AG04449 (cell line): ENCODE data around the gene CARD19.

ENCODE experiments used
- CTCF ChIA-PET: fragments of 350-600 bp; formaldehyde crosslinking; extraction: SDS; loops from one replicate; lab custom pipeline; 2021; ENCODE audit warnings: antibody characterized with exemption; lab: Yijun Ruan, JAX
- POLR2A ChIA-PET: fragments of 400-600, 350-600 bp; formaldehyde crosslinking; extraction: SDS; loops from one replicate; lab custom pipeline; 2020; ENCODE audit warnings: antibody characterized with exemption, inconsistent platforms; lab: Yijun Ruan, JAX
- DNase-seq: peaks from one replicate; pipeline ENCODE4 v3.0.0-alpha.2; 2010; ENCODE audit warnings: low read depth, low spot score
- H3K4me3 ChIP-seq: 2 replicates; pipeline ENCODE4 v1.5.1; 2011; ENCODE audit warnings: low read depth, mild to moderate bottlenecking, control low read depth, low read length
- TF ChIP-seq, protein P1 (sequence below): IDR thresholded peaks from one replicate; pipeline ENCODE4 v1.5.1; 2011; ENCODE audit warnings: mild to moderate bottlenecking, moderate library complexity, low read length, control low read depth, inconsistent platforms; ENCODE audit not compliant: insufficient read depth; ENCODE audit errors: missing control alignments

Gene CARD19

DNA sequence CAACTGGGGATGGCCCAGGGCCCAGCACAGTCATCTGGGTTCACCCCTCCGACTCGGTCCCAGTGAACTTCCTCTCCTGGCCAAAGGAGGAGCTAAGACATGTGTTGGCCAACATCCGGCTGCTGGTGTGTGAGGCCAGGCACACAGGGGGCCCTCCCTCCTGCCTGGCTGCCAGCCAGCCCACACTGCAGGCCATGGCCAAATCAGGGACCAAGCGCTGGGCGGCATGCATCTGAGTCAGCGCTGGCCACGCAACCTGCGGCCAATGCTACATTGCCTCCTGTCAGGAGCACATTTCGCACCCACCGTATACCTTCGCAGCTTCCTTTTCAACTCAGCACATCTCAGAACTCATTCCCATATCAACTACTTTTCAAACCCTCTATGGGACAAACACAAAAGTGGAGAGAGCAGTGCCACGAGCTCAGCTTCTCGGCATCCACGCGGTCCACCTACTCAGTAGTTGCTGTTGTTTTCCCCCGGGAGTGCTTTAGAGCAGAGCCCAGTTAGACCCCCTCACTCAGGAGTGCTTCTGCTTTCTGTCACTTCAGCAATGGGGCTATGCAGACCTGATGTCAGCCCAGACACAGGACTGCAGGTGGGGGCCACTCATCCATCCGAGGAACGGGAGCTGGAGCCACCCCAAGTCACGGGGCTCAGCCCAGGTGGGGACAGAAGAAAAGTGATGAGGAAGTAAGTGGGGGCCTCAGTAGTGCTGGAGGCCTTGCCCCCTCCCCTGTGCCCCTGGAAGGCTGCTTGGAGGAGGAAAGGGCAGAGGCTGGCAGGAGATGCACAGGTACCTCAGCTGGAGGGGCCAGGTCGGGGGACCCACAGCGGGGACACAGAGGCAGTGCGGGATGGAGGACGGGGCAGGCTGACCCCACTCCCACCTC, 24.2 kb downstream of the CARD19 start:
- POLR2A ChIA-PET = interaction anchor here (1.5 kb wide), 1 partner anchor 11 kb away, joined by 3 read pairs; no protein-coding TSS in a partner anchor

DNA sequence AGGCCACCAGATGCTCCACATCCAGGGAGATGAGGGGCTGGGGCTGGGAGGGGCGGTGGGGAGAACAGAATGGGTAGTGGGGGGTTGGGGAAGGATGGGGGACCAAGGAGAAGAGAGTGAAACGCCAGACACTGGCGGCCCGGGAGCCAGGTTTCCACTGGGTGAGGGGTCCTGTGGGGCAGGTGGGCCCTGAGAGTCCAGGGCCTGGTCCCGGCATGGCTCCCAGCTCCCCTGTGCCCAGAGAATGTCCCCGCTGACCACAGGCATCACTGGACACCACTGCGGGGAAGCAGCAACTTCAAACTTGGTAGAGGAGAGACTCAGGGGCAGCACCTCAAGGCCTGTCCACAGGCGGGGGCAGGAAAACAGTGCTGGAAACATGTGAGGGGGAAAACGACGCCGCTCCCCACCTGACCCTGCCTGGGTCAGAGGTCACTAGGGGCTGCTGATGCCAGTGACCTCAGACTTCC, 24.9 kb downstream of the CARD19 start:
- CTCF ChIA-PET = interaction anchor here (1.2 to 5.0 kb wide), 2 partner anchors 11 to 14 kb away, joined by 3 to 46 read pairs; no protein-coding TSS in a partner anchor
- no peak overlapping the region for H3K4me3 ChIP-seq
- TF ChIP-seq, protein P1, sequence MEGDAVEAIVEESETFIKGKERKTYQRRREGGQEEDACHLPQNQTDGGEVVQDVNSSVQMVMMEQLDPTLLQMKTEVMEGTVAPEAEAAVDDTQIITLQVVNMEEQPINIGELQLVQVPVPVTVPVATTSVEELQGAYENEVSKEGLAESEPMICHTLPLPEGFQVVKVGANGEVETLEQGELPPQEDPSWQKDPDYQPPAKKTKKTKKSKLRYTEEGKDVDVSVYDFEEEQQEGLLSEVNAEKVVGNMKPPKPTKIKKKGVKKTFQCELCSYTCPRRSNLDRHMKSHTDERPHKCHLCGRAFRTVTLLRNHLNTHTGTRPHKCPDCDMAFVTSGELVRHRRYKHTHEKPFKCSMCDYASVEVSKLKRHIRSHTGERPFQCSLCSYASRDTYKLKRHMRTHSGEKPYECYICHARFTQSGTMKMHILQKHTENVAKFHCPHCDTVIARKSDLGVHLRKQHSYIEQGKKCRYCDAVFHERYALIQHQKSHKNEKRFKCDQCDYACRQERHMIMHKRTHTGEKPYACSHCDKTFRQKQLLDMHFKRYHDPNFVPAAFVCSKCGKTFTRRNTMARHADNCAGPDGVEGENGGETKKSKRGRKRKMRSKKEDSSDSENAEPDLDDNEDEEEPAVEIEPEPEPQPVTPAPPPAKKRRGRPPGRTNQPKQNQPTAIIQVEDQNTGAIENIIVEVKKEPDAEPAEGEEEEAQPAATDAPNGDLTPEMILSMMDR = no peak
- DNase-seq = no peak
- POLR2A ChIA-PET = interaction anchor here (1.5 kb wide), 1 partner anchor 10 kb away, joined by 3 read pairs; no protein-coding TSS in a partner anchor

More for the DNA sequence above, 24.2 kb downstream of the CARD19 start:
- no peak overlapping the region for H3K4me3 ChIP-seq
- CTCF ChIA-PET = interaction anchor here (0.9 to 5.0 kb wide), 3 partner anchors 11 to 15 kb away, joined by 8 to 46 read pairs (median 11); no protein-coding TSS in a partner anchor
- DNase-seq = no peak
- TF ChIP-seq, protein P1 = peak; percentile 36

DNA sequence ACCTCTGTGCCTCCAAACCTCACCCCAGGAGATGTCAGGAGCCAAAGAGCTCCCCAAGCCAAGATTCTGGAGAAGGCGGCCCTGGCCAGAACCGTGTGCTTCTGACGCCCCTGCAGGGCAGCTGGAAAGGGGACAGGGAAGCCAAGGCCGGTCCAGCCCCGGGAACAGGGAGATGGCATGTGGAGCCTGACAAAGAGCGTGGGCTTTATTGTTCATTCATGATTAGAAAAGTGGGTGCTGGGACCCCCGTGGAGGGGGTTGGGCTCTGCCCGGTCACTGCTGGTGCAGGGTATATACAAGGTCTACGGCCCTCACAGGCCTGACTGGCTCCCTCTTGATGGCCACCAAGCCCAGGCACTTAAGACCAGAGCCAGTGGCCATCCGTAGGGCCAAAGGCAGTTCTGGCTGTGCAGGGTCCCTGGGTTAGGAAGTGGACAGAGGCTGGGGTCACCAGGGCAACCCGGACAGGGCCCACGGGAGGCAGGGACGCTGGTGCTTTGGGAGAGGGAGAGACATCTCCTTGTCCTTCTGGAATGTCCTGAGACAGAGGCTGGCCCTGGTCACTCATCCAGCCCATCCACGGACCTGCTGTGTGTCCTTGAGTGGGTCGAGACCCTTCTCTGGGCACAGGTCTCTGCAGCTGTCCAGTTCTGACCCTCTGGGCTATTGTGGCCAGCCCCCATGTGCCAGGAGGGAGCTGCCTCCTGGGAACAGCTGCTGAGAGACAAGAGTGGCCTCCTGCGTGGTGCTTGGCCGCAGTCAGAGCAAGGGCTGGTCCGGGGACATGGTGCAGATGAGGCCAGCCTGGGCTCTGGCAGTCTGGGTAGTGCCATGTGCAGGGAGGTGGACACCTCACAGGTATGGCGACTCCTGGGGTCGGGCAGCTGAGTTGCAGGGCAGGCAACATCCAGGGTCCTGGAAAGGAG, 25.6 kb downstream of the CARD19 start:
- ChIA-PET POLR2A (interaction anchor here (1.5 kb wide), 1 partner anchor 9 kb away, joined by 3 read pairs; no protein-coding TSS in a partner anchor), CTCF (interaction anchor here (1.2 to 5.0 kb wide), 2 partner anchors 12 to 14 kb away, joined by 3 to 46 read pairs; no protein-coding TSS in a partner anchor)
- H3K4me3 ChIP-seq = no peak overlapping the region
- no peak for DNase-seq
- TF ChIP-seq, protein P1 = no peak

DNA sequence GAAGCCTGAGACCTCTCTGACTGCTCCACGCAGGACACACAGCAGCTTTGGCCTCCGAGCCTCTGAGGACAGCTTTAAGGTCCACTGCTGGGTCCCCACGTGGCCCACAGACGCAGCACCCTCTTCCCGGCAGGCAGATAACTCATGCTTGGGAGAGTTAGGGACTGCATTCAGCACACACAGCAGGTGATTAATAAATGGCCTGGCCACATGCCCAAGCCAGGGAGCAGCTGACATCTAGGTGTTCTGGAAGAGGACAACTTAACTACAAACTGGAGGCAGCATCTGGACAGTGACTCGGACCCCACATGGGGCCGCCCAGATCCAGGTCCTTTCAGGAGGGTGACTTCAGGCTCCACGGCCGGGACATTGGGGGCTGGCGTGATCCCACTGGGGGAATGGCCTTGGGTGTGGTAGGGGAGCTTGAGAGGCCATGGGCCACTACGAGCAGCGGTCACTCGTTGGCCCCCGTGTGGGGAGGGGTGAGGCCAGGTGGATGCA, 26.8 kb downstream of the CARD19 start:
- POLR2A ChIA-PET = no interaction called here
- TF ChIP-seq, protein P1 = no peak
- DNase-seq = no peak
- CTCF ChIA-PET = interaction anchor here (0.8 kb wide), 1 partner anchor 13 kb away, joined by 3 read pairs; no protein-coding TSS in a partner anchor
- no peak overlapping the region for H3K4me3 ChIP-seq

DNA sequence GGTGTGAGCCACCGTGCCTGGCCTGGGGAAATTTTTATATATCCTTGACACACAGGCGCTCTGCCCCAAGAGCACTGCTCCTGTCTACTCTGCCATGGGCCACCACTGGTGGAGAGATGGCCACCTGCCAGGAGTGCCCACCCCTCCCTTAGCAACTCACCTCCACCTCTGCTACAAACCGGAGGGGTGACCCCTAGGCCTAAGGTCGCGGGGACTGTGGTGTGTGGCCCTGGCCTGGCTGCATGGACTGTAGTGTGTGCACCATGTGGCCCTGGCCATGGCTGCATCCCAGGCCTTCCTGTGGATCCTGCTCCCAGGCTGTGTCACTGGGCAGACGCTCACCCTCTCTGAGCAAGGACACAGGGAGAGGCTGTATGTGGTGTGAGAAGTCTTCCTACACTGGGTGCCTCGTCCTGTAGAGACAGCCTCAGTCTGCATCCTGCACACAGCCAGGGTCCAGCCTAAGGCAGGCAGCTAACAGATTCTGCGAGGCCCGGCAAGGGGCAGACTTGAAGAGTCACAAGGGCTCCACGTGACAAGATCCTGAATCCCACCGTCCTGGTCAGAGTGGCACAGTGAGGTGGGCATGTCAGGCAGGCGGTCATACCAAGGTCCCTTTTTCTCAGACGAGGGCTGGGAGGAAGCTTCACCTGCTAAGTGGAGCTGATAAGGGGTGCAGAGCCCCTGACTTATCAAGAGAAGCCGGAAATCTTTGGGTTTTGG, 27.7 kb downstream of the CARD19 start:
- POLR2A ChIA-PET = no interaction called here

More for the DNA sequence above, 27.7 kb downstream of the CARD19 start:
- DNase-seq = no peak
- TF ChIP-seq, protein P1 = no peak
- CTCF ChIA-PET = interaction anchor here (0.8 to 1.7 kb wide), 2 partner anchors 14 kb away, joined by 3 to 7 read pairs; no protein-coding TSS in a partner anchor
- no peak overlapping the region for H3K4me3 ChIP-seq
